ENCODE results near the gene NHLH2.

The NHLH2 gene

DNA sequence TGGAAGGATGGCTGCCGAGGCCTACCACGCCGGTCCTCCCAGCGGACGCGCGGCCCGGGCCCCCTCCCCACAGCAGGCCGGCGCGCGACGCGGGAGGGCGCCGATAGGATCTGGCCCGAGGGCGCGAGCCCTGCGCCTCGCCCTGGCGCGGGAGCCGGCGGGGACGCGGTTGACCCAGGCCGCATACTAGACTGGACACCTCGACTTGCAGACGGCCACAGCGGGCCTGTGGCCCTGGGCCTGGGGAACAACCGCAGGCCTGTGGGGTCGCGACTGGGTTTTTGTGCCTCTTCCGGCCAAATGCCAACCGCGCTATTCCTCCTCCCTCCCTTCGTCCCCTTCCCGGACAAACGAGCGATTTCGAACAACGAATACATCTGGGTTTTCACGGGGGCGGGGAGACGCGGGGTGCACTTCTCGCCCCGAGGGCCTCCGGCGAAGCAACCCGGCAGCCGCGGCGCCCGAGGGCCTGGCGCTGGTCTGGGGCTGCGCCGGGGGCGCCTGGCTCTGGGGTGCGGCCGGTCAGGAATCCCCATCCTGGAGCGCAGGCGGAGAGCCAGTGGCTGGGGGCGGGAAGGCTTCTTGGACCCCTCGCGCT lies 2.4 kb downstream of the NHLH2 start:
- no peak for DNase-seq (ENCODE audit: low spot score)
- FAIRE-seq, result no peak

GRCh38 chr1:115837740-115838421 lies 3.0 kb downstream of the NHLH2 start:
- no peak for FAIRE-seq
- no peak for DNase-seq (ENCODE audit: low spot score)

- DNase-seq (ENCODE audit: low spot score) (no peak), FAIRE-seq (no peak)
These were observed 3.6 kb downstream of the NHLH2 start for GRCh38 chr1:115837341-115837739.

GRCh38 chr1:115833856-115834255 lies 7.1 kb downstream of the NHLH2 start:
- no peak for FAIRE-seq
- DNase-seq (ENCODE audit: low spot score), result no peak

- no peak for DNase-seq (ENCODE audit: low spot score)
- FAIRE-seq, result no peak
These were observed 8.3 kb downstream of the NHLH2 start for GRCh38 chr1:115832651-115833050.

- FAIRE-seq, result no peak
- no peak for DNase-seq (ENCODE audit: low spot score)
These were observed 10.0 kb downstream of the NHLH2 start for GRCh38 chr1:115830963-115831362.

- DNase-seq (ENCODE audit: low spot score) (no peak), FAIRE-seq (no peak)
These were observed 11.0 kb downstream of the NHLH2 start for GRCh38 chr1:115829947-115830346.

DNA sequence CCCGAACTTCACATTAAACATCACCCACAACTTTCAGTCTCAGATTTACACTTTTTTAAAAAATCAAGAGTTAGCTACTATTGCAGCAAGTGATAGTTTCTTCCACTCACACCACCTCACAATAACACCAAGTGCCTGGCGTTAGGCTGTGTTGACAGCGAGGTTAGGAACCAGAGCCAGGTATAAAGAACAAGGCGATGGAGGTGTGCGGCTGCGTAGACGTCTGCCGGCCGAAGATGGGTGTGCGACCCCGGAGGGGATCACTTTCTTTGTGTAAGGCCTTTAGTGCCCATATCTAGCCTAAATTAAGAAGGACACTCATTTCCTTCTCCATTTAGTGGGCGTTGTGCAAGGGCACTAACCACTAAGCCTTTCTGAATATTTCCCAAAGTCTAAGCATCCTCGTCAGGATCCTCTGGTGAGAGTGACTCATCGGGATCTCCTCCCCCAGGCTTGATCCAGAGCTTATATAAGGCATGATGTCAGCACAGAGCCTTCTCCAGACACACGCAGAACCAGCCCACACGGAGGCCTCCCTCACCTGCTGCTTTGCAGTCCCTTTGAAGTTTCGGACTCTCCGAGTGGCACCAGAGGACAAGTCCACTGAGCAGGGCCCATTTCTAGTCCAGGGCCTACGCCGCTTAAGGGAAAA lies 11.8 kb downstream of the NHLH2 start:
- DNase-seq (ENCODE audit: low spot score) (peak; percentile 52), FAIRE-seq (no peak)

GRCh38 chr1:115828101-115829022 lies 12.6 kb downstream of the NHLH2 start:
- DNase-seq (ENCODE audit: low spot score) (no peak), FAIRE-seq (no peak)

- no peak for FAIRE-seq
- DNase-seq (ENCODE audit: low spot score), result no peak
These were observed 13.4 kb downstream of the NHLH2 start for GRCh38 chr1:115827452-115828044.

DNA sequence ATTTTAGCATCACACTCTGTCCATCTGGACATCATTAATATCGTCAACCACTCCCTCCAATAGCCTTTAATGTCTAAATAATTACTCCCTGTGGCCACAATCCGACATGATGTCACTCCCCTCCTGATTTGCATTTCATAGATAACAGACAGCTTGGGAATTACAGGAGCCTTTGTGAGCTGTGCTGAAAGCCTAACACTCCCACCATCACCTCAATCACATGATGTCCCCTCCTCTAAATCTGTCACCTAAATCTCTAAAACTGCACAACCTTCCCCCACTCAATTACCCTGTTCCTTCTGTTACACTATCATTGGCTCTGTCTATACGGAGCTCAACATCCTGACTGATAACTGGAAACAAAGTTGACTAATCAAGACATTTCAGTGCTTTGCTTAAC lies 14.3 kb downstream of the NHLH2 start:
- DNase-seq (ENCODE audit: low spot score) (no peak), FAIRE-seq (no peak)

DNA sequence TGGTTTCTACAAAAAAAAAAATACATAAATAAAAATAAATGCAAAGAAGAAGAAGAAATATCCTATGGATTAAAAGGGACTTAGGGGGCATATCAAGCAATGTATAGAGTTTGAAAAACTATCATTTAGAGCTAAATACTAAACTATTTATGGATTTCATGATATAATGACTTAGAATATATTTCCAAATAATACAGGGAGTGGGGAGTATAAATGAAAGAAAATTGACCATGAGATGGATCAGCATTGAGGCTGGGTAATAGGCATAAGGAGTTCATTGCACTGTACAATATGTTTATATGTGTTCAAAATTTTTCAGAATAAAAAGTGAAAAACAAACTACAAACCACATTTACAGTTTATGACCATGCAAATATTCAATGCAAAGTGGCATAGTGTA lies 18.8 kb downstream of the NHLH2 start:
- DNase-seq (ENCODE audit: low spot score), result no peak
- FAIRE-seq, result no peak

DNA sequence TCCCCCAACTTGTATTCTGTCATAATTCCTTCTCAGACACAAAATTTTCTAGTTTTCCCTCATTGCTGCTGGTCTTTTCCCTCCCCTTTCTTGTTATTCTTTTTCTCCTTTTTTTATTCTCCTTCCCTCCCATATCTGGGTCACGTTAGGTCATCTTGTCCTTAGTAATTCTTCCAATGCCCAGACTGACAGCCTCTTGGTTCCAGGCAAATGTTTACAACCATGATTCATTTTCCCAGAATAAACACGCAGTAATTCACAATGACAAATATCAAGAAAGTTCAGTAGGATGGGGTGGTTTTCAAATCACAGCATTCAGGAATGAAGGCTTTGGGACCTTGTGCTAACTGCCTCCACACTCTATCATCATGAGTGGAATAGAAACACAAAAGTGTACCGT lies 25.2 kb downstream of the NHLH2 start:
- FAIRE-seq (no peak), DNase-seq (ENCODE audit: low spot score) (no peak)

- no peak for DNase-seq (ENCODE audit: low spot score)
- no peak for FAIRE-seq
These were observed 26.1 kb downstream of the NHLH2 start for GRCh38 chr1:115814685-115815398.

DNA sequence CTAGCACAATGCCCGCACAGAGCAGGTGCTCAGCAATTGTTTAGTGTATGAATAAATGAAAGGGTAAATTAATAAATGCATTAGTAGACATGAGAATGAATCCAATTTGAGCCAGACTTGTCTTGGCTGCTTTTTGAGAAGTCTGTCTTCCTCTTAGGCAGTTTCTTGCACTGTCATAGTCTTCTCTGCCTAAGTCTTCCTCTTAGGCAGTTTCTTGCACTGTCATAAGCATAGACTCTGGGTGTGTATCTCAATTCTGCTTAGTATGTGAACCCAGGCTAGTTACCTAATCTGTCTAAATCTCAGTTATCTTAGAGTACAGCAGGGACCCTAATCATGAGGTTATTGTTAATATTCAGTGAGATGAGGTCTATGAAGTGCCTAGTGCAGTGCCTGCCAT lies 27.2 kb downstream of the NHLH2 start:
- DNase-seq (ENCODE audit: low spot score) (no peak), FAIRE-seq (no peak)

DNA sequence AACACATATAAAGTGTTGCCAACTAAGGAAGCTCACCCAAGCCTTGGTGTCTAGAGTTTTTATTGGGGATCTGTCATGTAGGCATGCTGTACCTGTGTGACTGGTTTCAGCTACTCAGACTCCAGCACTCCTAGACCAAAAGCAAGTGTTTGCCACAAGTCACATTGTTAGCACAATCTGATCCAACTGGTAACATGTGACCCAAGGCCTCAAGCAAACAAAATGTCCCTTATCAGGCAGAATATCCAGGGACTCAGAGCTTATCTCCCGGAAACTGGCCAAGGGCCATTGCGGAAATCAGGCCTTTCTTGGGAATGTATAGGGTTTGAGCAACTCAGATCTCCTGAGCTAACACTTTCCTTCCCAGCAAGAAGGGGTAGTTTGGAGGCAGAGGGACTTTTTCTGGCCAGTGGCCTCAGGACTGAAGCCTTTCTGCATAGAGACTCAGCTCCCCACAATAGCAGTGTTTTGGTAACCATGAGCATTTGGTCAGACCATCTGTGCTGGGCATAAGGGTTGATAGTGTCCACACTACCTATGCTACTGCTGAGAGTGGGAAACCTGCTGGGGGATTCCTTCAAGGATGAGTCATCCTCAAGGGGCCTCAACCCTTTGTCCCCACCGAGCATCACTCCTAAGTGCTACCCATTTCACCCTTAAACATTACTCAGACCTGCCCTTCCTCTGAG lies 29.6 kb downstream of the NHLH2 start:
- FAIRE-seq, result no peak
- no peak for DNase-seq (ENCODE audit: low spot score)

DNA sequence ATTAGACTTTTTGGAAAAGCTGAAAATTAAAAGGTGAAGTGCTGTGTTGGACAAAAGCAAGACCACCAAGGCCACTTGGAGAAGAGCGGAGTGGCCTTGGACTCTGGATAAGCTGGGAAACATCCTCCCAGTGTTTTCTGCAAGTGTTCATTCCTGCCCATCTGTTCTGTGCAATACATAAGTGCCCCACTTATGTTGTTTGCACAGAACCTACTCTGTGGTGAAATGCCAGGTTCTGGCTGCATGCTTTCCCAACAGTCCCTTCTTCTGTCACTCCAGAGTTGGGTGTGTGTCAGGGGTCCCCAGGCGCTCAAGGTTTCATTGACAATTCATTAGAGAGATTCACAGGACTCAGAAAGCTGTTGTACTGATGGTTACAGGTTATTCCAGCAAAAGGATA lies 30.3 kb downstream of the NHLH2 start:
- no peak for FAIRE-seq
- DNase-seq (ENCODE audit: low spot score), result no peak

DNA sequence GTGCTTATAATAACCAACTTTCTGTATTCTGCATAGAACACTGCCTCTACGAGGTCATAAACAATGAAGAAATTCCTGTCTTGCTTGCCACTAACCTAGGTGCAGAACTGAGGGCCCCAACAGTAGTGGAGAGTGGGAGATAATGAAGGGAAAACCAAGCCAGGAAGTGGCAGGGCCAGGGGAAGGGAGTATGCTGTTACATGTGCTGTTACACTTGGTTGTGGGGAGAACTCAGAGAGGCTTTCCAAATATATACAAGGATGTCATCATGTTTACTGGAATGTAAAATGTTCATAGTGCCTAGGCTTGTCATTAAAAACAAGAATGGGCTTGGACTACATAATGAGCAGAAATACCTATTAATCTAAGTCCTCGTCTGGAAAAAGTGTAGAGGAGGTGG lies 31.1 kb downstream of the NHLH2 start:
- no peak for DNase-seq (ENCODE audit: low spot score)
- no peak for FAIRE-seq

GRCh38 chr1:115809076-115809475 lies 31.9 kb downstream of the NHLH2 start:
- no peak for DNase-seq (ENCODE audit: low spot score)
- FAIRE-seq, result no peak

- DNase-seq (ENCODE audit: low spot score) (peak; percentile 64), FAIRE-seq (peak; percentile 43)
These were observed 33.2 kb downstream of the NHLH2 start for GRCh38 chr1:115807723-115808122.

All from RCC 7860 (cell line).